MM.1S (cell line): ENCODE measurements around the gene E2F8.

ENCODE experiments used
- DNase-seq: peaks from one replicate; pipeline ENCODE4 v3.0.0-alpha.2; 2015
- H2AFZ ChIP-seq: fragments of 300-600 bp; sonication (generic); 2 replicates; pipeline ENCODE4 v1.6.0; 2016; ENCODE audit warnings: antibody characterized with exemption, low read length
- H3F3A ChIP-seq: fragments of 300-600 bp; sonication (generic); 2 replicates; pipeline ENCODE4 v1.6.1; 2016; ENCODE audit warnings: mild to moderate bottlenecking, antibody characterized with exemption, low read length, moderate library complexity, mixed read lengths; ENCODE audit not compliant: insufficient read depth
- H3K27ac ChIP-seq: fragments of 300-600 bp; sonication (generic); 2 replicates; pipeline ENCODE4 v1.5.1; 2016; ENCODE audit warnings: mild to moderate bottlenecking, low read length
- H3K27me3 ChIP-seq: fragments of 300-600 bp; sonication (generic); replicated peaks from 2 replicates; pipeline ENCODE4 v1.6.0; 2016; ENCODE audit warnings: low read length; ENCODE audit not compliant: insufficient read depth
- H3K36me3 ChIP-seq: fragments of 300-600 bp; sonication (generic); replicated peaks from 2 replicates; pipeline ENCODE4 v1.6.1; 2016; ENCODE audit warnings: mild to moderate bottlenecking, low read length, mixed read lengths; ENCODE audit not compliant: insufficient read depth
- H3K4me1 ChIP-seq: fragments of 300-600 bp; sonication (generic); 2 replicates; pipeline ENCODE4 v1.6.1; 2016; ENCODE audit warnings: low read length, mixed read lengths
- H3K4me2 ChIP-seq: fragments of 300-600 bp; sonication (generic); 2 replicates; pipeline ENCODE4 v1.6.0; 2016; ENCODE audit warnings: low read depth, low read length
- H3K4me3 ChIP-seq: fragments of 300-600 bp; sonication (generic); 2 replicates; pipeline ENCODE4 v1.5.1; 2016; ENCODE audit warnings: low read length, mixed read lengths
- H3K79me2 ChIP-seq: fragments of 300-600 bp; sonication (generic); 2 replicates; pipeline ENCODE4 v1.6.1; 2016; ENCODE audit warnings: mixed run types, low read length, mixed read lengths
- H3K9ac ChIP-seq: fragments of 300-600 bp; sonication (generic); 2 replicates; pipeline ENCODE4 v1.6.1; 2016; ENCODE audit warnings: low read length, mixed read lengths
- H3K9me2 ChIP-seq: fragments of 300-600 bp; sonication (generic); replicated peaks from 2 replicates; pipeline ENCODE4 v1.6.1; 2016; ENCODE audit warnings: mild to moderate bottlenecking, low read length, mixed read lengths; ENCODE audit not compliant: insufficient read depth
- H3K9me3 ChIP-seq: fragments of 300-600 bp; sonication (generic); replicated peaks from 2 replicates; pipeline ENCODE4 v1.6.1; 2016; ENCODE audit warnings: mild to moderate bottlenecking, low read length, mixed read lengths; ENCODE audit not compliant: insufficient read depth
- H4K20me1 ChIP-seq: fragments of 300-600 bp; sonication (generic); 2 replicates; pipeline ENCODE4 v1.6.1; 2016; ENCODE audit warnings: mild to moderate bottlenecking, low read length, moderate library complexity, mixed read lengths; ENCODE audit not compliant: insufficient read depth
- CTCF ChIP-seq: fragments of 300-600 bp; sonication (generic); IDR thresholded peaks from 2 replicates; pipeline ENCODE4 v1.5.1; 2016; ENCODE audit warnings: antibody characterized with exemption, low read length, mixed read lengths
- EZH2 ChIP-seq: fragments of 300-600 bp; sonication (generic); optimal IDR thresholded peaks from 2 replicates; pipeline ENCODE3; 2017; ENCODE audit warnings: low read depth, mild to moderate bottlenecking, antibody characterized with exemption, low read length, mixed read lengths
- EZH2phosphoT487 ChIP-seq: fragments of 300-600 bp; sonication (generic); IDR thresholded peaks from 2 replicates; pipeline ENCODE4 v1.6.1; 2018; ENCODE audit warnings: antibody characterized with exemption, low read length

The E2F8 gene

GRCh38 chr11:19244621-19245020, 3.9 kb upstream of the E2F8 start:
- Histone ChIP-seq H4K20me1 (no peaks in the 10 kb centered on the region), H3F3A (peaks cover 16% of the 10 kb centered on the region; the same call in 1 of the 2 replicates), H3K27ac (no peak overlapping the region), H3K36me3 (no peaks in the 10 kb centered on the region), H3K9me3 (no peaks in the 10 kb centered on the region), H3K4me3 (no peak overlapping the region), H3K4me1 (peaks cover 20% of the 10 kb centered on the region), H2AFZ (no peak overlapping the region), H3K9ac (no peak overlapping the region), H3K9me2 (no peaks in the 10 kb centered on the region), H3K4me2 (no peak overlapping the region), H3K27me3 (no peaks in the 10 kb centered on the region), H3K79me2 (peaks cover 9% of the 10 kb centered on the region)
- TF ChIP-seq CTCF (no peak), EZH2 (no peak), EZH2phosphoT487 (no peak)
- DNase-seq = no peak

GRCh38 chr11:19244084-19244483, 3.3 kb upstream of the E2F8 start:
- no peak for DNase-seq

GRCh38 chr11:19243613-19244012, 2.9 kb upstream of the E2F8 start:
- Histone ChIP-seq H3K79me2 (peaks cover 19% of the 10 kb centered on the region), H3K36me3 (no peaks in the 10 kb centered on the region), H3F3A (peaks cover 16% of the 10 kb centered on the region; the same call in 1 of the 2 replicates), H3K9ac (no peak overlapping the region), H3K4me3 (no peak overlapping the region), H3K9me2 (no peaks in the 10 kb centered on the region), H3K4me2 (no peak overlapping the region), H3K27me3 (no peaks in the 10 kb centered on the region), H2AFZ (no peak overlapping the region), H4K20me1 (no peaks in the 10 kb centered on the region), H3K9me3 (no peaks in the 10 kb centered on the region), H3K4me1 (peaks cover 27% of the 10 kb centered on the region), H3K27ac (no peak overlapping the region)
- TF ChIP-seq EZH2phosphoT487 (no peak), CTCF (no peak), EZH2 (no peak)
- no peak for DNase-seq

More at GRCh38 chr11:19244084-19244483, 3.3 kb upstream of the E2F8 start:
- TF ChIP-seq EZH2phosphoT487 (no peak), CTCF (no peak), EZH2 (no peak)
- peaks cover 22% of the 10 kb centered on the region for H3K4me1 ChIP-seq
- no peak overlapping the region for H3K4me2 ChIP-seq
- H3K9me2 ChIP-seq = no peaks in the 10 kb centered on the region
- no peaks in the 10 kb centered on the region for H4K20me1 ChIP-seq
- no peak overlapping the region for H3K4me3 ChIP-seq
- H3K27ac ChIP-seq = no peak overlapping the region
- H3K36me3 ChIP-seq = no peaks in the 10 kb centered on the region
- no peaks in the 10 kb centered on the region for H3K9me3 ChIP-seq
- no peak overlapping the region for H3K9ac ChIP-seq
- H3K27me3 ChIP-seq = no peaks in the 10 kb centered on the region
- no peak overlapping the region for H2AFZ ChIP-seq
- peaks cover 16% of the 10 kb centered on the region; the same call in 1 of the 2 replicates for H3F3A ChIP-seq
- H3K79me2 ChIP-seq = peaks cover 14% of the 10 kb centered on the region
